ENCODE results near the gene ALDH1L1. TPM values are rescaled to one million over a fixed set of nuclear protein-coding genes. Genes with fewer than 3 reads are reported as not detected.
"Not testable (repeated sequence)": the region's sequence is repeated elsewhere in the genome, so short reads cannot be mapped to it uniquely, and the experiment has no call there.

The ALDH1L1 gene
- total and polyA plus RNA-seq, 9 of the 15 experiments (the other 6 are each of a cell fraction or from before 2014, with no cell fraction given), result 0.06 to 1.9 (median 0.57) TPM; not detected in 1

DNA sequence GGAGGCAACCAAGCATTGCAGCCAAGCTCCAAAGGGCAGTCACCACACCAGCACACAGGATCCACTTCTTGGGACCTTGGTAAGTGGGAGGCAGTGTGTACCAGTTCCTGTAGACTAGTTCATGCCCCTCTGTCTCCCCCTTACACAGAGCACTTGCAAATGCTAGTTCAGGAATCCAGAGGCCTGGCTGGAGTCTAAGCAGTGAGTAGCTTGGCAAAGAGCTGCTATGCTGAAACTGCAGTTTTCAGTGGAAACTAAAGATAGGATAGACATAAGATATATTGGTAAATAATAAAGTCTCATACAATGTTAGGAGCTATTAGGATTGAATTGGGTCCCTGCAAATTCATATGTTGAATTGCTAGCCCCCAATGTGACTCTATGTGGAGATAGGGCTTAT is 82.6 kb downstream of the ALDH1L1 start:
- ChIA-PET CTCF (ENCODE audit: low intra/inter-chr PET ratio) (no interaction called here), POLR2A (no interaction called here)
- in situ Hi-C loops (cut with MboI), result no loop called here
- no peaks in the 10 kb centered on the region for H3K9me3 ChIP-seq (replicated peaks; ENCODE audit: control insufficient read depth, insufficient read depth, low read depth, low read length)
- FAIRE-seq, result no peak
- H4K20me1 ChIP-seq (replicated peaks; ENCODE audit: control insufficient read depth, insufficient read depth, low read length), result no peaks in the 10 kb centered on the region
- H3K27me3 ChIP-seq (ENCODE audit: control insufficient read depth in 2 of 2, insufficient read depth in 2 of 2, low read length in 2 of 2), result peaks cover 0 to 20% of the 10 kb centered on the region in 2 experiments; a peak in 4 of 5 replicates
- no peak overlapping the region for H3K4me2 ChIP-seq (ENCODE audit: insufficient read depth, low read length)
- no peaks in the 10 kb centered on the region for H3K36me3 ChIP-seq (ENCODE audit: control insufficient read depth, insufficient read depth, low read length)
- H3K4me1 ChIP-seq (replicated peaks in 1 of 2; ENCODE audit: control insufficient read depth in 2 of 2, insufficient read depth in 2 of 2, low read length in 2 of 2), result no peaks in the 10 kb centered on the region; a peak in 1 of 5 replicates
- TF ChIP-seq CREM (IDR thresholded peaks at IDR 0.05; ENCODE audit: low read depth) (no peak), ZFP1 (CRISPR knock-in tag; IDR thresholded peaks at IDR 0.05) (no peak), SIN3A (IDR thresholded peaks at IDR 0.05; ENCODE audit: borderline replicate concordance in 2 of 2, control insufficient read depth in 1 of 2, low read depth in 2 of 2, low read length in 2 of 2) (no peak), ZSCAN29 (IDR thresholded peaks at IDR 0.05) (no peak), NCOA1 (IDR thresholded peaks at IDR 0.05; ENCODE audit: low read depth) (no peak), PHB2 (IDR thresholded peaks at IDR 0.05; ENCODE audit: low read depth) (no peak), ZSCAN32 (CRISPR knock-in tag; IDR thresholded peaks at IDR 0.05) (no peak), HIVEP1 (CRISPR knock-in tag; IDR thresholded peaks at IDR 0.05) (no peak)
- BruUV-seq (replicated peaks), result no TSS peak
- H3K9ac ChIP-seq (ENCODE audit: insufficient read depth in 1 of 2, low read depth in 2 of 2, low read length in 2 of 2), result no peak overlapping the region
- no peak overlapping the region for H3K27ac ChIP-seq (ENCODE audit: extremely low read depth, low read depth, low read length)
- H3K9me1 ChIP-seq (ENCODE audit: control insufficient read depth, insufficient read depth, low read length), result no peaks in the 10 kb centered on the region
- no peak for ATAC-seq
- H3K79me2 ChIP-seq (ENCODE audit: control insufficient read depth, insufficient read depth, low read length), result no peaks in the 10 kb centered on the region
- intact Hi-C loops (cut with micrococcal nuclease), result no loop called here
- no peak overlapping the region for H3K4me3 ChIP-seq
- no peak for DNase-seq (ENCODE audit: extremely low read depth in 1 of 4, low spot score in 3 of 4)
- no peak overlapping the region for H2AFZ ChIP-seq (ENCODE audit: low read depth, low read length)

DNA sequence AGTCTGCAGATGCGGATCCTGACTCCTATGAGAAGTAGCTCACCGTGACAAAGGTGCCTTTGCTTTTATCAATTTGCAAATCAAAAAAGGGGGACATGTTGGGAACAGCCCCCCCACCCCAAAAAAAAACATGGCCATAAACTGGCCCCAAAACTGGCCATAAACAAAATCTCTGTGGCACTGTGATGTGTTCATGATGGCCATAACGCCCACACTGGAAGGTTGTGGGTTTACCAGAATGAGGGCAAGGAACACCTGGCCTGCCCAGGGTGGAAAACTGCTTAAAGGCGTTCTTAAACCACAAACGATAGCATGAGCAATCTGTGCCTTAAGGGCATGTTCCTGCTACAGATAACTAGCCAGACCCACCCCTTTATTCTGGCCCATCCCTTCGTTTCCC is 84.1 kb downstream of the ALDH1L1 start:
- H3K9ac ChIP-seq (ENCODE audit: insufficient read depth in 1 of 2, low read depth in 2 of 2, low read length in 2 of 2); DNase-seq (ENCODE audit: extremely low read depth in 1 of 4, low spot score in 3 of 4); H3K36me3 ChIP-seq (ENCODE audit: control insufficient read depth, insufficient read depth, low read length); H3K4me2 ChIP-seq (ENCODE audit: insufficient read depth, low read length); ATAC-seq; H3K9me1 ChIP-seq (ENCODE audit: control insufficient read depth, insufficient read depth, low read length); BruUV-seq (replicated peaks); H3K4me3 ChIP-seq; FAIRE-seq; H3K9me3 ChIP-seq (replicated peaks; ENCODE audit: control insufficient read depth, insufficient read depth, low read depth, low read length); intact Hi-C loops (cut with micrococcal nuclease); H3K27ac ChIP-seq (ENCODE audit: extremely low read depth, low read depth, low read length); H4K20me1 ChIP-seq (replicated peaks; ENCODE audit: control insufficient read depth, insufficient read depth, low read length); H3K27me3 ChIP-seq (ENCODE audit: control insufficient read depth in 2 of 2, insufficient read depth in 2 of 2, low read length in 2 of 2); POLR2A ChIA-PET; H2AFZ ChIP-seq (ENCODE audit: low read depth, low read length); H3K79me2 ChIP-seq (ENCODE audit: control insufficient read depth, insufficient read depth, low read length); in situ Hi-C loops (cut with MboI); H3K4me1 ChIP-seq (replicated peaks in 1 of 2; ENCODE audit: control insufficient read depth in 2 of 2, insufficient read depth in 2 of 2, low read length in 2 of 2); CTCF ChIA-PET (ENCODE audit: low intra/inter-chr PET ratio): not testable (repeated sequence)
- 0% methylated on average over 4 of the region's 6 CpGs for WGBS (ENCODE audit: insufficient coverage, low coverage, missing lambda C conversion rate)

DNA sequence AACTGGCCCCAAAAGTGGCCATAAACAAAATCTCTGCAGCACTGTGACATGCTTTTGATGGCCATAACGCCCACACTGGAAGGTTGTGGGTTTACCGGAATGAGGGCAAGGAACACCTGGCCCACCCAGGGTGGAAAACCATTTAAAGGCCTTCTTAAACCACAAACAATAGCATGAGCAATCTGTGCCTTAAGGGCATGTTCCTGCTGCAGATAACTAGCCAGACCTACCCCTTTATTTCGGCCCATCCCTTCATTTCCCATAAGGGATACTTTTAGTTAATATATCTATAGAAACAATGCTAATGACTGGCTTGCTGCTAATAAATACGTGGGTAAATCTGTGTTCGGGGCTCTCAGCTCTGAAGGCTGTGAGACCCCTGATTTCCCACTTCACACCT is 88.3 kb downstream of the ALDH1L1 start:
- H3K9ac ChIP-seq (ENCODE audit: insufficient read depth in 1 of 2, low read depth in 2 of 2, low read length in 2 of 2); POLR2A ChIA-PET; H3K36me3 ChIP-seq (ENCODE audit: control insufficient read depth, insufficient read depth, low read length); H3K4me2 ChIP-seq (ENCODE audit: insufficient read depth, low read length); H3K79me2 ChIP-seq (ENCODE audit: control insufficient read depth, insufficient read depth, low read length); H2AFZ ChIP-seq (ENCODE audit: low read depth, low read length); CTCF ChIA-PET (ENCODE audit: low intra/inter-chr PET ratio); ATAC-seq; H3K9me3 ChIP-seq (replicated peaks; ENCODE audit: control insufficient read depth, insufficient read depth, low read depth, low read length); H3K27ac ChIP-seq (ENCODE audit: extremely low read depth, low read depth, low read length); H4K20me1 ChIP-seq (replicated peaks; ENCODE audit: control insufficient read depth, insufficient read depth, low read length); H3K4me1 ChIP-seq (replicated peaks in 1 of 2; ENCODE audit: control insufficient read depth in 2 of 2, insufficient read depth in 2 of 2, low read length in 2 of 2); intact Hi-C loops (cut with micrococcal nuclease); H3K4me3 ChIP-seq; BruUV-seq (replicated peaks); DNase-seq (ENCODE audit: extremely low read depth in 1 of 4, low spot score in 3 of 4); H3K9me1 ChIP-seq (ENCODE audit: control insufficient read depth, insufficient read depth, low read length); in situ Hi-C loops (cut with MboI); FAIRE-seq; H3K27me3 ChIP-seq (ENCODE audit: control insufficient read depth in 2 of 2, insufficient read depth in 2 of 2, low read length in 2 of 2): not testable (repeated sequence)
- 5% methylated on average over 4 of the region's 5 CpGs for WGBS (ENCODE audit: insufficient coverage, low coverage, missing lambda C conversion rate)
